NCI-H187 (cell line): ENCODE results near the gene CNKSR1.

Source experiments
- DNase-seq, 2 experiments: peaks; one replicate each; lab custom pipeline; 2025; lab: John Stamatoyannopoulos, UW

CNKSR1 gene, protein sequence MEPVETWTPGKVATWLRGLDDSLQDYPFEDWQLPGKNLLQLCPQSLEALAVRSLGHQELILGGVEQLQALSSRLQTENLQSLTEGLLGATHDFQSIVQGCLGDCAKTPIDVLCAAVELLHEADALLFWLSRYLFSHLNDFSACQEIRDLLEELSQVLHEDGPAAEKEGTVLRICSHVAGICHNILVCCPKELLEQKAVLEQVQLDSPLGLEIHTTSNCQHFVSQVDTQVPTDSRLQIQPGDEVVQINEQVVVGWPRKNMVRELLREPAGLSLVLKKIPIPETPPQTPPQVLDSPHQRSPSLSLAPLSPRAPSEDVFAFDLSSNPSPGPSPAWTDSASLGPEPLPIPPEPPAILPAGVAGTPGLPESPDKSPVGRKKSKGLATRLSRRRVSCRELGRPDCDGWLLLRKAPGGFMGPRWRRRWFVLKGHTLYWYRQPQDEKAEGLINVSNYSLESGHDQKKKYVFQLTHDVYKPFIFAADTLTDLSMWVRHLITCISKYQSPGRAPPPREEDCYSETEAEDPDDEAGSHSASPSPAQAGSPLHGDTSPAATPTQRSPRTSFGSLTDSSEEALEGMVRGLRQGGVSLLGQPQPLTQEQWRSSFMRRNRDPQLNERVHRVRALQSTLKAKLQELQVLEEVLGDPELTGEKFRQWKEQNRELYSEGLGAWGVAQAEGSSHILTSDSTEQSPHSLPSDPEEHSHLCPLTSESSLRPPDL

DNA sequence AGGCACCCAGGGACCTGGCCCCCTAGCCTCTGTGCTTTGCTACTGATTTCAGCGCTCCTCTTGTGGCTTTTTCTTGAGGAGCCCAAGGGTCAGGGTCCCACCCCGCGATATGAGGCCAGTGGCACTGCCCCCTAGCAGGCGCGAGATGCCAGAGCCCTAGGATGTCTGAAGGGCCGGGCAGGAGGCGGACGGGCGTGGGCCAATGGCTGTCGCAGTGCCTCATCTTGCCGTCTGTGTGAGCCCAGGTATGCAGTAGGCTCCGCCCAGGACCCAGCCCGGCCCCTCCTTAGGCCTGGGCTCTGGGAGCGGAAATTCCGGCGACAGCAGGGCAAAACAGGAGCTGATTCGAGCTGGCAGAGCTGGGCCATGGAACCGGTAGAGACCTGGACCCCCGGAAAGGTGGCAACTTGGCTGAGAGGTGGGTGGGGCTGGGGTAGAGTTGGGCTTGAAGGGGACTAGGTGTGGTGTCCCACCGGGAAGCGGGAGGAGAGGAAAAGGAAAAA, at the start of gene CNKSR1:
Gene CNKSR1, plus strand, starts transcription at position 310 of the 503 bp plus-strand sequence. Its CDS starts 57 bp downstream, at position 367.
- DNase-seq: peak in 1 of 2 experiments; percentile 29

- no peak for DNase-seq
Measured at GRCh38 chr1:26129778-26130177, 47.5 kb upstream of the CNKSR1 start.

DNA sequence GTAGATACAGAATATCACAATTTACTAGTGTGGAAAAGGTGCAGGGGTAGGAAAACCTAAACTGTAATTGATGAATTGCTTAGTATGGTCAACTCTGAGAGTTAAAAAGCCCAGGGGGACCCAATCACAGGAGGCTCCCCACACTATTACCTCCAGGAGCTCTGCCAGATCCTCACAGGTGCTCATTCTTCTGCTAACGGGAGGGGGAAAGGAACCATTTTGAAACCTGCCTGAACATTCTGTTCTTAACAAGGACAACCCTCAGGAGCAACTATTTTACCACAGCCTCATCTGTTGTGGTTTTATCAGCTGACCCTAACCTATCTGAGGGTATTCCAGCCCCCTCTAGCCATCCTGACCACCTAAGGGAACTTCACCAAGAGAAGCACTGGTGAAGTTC, 46.6 kb upstream of the CNKSR1 start:
- DNase-seq: no peak

- DNase-seq: no peak
Measured at GRCh38 chr1:26132128-26132833, 45.0 kb upstream of the CNKSR1 start.

DNA sequence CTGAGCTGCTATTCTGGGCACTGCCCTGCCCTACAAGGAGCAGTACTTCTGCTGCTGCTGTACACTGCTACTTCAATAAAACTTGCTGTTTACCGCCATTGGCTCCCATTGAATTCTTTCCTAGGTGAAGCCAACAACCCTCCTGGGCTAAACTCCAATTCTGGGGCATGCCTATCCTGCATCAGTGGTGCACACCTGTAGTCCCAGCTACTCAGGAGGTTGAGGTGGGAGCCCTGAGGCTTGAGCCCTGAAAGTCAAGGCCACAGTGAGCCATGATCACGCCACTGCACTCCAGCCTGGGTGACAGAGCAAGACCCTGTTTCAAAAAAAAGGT, 44.5 kb upstream of the CNKSR1 start:
- DNase-seq: no peak

DNA sequence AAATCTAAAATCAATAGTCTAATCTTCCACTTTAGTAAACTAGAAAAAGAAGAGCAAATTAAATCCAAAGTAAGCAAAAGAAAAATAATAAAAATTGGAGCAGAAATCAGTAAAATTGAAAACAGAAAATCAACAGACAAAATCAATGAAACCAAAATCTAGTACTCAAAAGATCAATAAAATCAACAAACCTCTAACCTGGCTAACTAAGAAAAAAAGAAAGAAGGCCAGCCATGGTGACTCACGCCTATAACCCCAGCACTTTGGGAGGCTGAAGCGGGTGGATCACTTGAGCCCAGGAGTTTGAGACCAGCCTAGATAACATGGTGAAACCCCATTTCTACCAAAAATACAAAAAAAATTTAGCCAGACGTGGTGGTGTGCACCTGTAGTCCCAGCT, 42.8 kb upstream of the CNKSR1 start:
- DNase-seq: no peak

GRCh38 chr1:26138974-26139558, 38.2 kb upstream of the CNKSR1 start:
- no peak for DNase-seq

DNA sequence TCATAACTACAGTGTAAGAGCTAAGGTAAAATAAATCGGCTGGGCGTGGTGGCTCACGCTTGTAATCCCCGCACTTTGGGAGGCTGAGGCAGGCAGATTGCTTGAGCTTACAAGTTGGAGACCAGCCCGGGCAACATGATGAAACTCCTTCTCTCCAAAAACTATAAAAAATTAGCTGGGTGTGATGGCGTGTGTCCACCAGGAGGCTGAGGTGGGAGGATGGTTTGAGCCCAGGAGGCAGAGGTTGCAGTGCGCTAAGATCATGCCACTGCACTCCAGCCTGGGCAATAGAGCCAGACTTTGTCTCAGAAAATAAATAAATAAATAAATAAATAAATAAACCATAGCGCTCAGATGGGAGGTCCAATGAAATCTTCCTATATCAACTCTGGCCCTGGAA, 35.1 kb upstream of the CNKSR1 start:
- no peak for DNase-seq

DNA sequence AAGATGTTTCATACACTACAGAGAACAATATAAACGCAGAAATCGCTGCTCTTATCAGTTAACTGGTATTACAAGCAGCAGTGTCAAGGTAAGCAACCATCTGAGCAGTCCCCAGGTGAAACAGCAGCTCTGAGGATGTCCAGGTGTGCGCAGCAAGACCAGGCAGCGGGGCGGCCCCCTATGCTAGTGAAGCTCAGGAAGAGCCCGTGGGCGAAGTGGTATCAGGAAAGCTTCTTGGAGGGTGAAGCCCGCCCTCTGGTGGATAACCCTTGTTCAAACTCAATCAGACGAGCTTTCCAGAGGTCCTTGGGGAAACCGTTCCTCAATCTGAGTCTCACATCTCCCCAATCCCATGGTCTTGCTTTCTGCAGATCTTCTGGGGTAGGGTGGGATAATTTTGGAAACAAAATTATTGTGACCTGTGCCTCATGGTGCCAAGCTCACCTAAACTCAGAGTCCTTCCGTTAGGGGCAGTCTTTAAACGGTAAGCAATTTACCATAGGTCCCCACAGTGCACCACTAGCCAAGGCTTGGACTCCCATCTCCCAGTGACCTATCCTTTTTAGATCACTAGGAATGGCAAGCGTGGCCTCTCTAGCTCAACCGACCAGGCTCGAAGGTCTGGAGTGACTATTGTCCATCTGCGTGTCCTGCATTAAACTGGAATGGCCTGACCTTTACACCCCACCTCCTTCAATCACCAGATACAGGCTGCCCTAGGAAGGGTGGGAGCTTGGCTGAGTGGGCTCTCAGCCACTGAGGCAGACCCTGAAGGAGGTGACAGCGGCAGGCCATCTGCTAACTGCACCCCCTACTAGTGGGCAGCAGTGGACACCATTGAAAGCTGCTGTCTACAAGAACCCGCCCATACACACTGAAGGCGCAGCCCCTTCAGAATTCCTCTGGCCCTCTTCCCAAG, 32.0 kb upstream of the CNKSR1 start:
- peak; percentile 78 to 88 for DNase-seq

DNA sequence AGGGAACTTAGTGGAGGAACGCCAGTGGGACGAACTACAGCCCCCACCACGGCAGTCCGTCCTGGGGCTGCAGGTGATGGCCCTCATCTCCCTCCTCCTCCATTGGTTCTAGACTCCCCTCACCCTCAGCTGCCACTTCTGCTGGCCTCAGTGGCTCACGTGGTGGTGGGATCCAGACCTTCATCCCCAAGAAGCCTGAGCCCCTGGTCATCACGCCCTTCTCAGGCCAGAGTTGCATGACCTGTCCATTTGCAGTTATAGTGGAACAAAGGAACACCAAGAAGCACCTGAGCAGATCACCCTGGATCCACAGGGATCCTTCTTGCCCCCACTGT, 31.4 kb upstream of the CNKSR1 start:
- no peak for DNase-seq

DNA sequence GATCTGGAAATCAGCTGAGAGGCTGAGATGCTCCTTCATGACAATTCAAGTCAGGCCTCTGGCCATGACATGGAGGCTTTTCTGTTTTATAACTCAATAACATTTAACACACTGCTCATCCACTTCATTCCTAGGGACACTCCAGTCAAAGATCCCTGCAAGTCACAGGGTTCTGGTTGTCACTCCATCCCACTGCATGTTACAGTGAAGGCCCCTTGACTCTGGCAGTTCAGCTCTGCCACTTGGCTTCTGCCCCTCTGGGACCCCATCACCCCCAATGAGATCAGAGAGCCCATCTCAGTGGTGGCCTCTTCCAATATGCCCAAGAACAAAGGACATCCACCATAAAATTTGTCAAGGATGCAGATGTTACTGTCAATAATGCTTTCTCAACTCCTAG, 28.4 kb upstream of the CNKSR1 start:
- no peak for DNase-seq

DNA sequence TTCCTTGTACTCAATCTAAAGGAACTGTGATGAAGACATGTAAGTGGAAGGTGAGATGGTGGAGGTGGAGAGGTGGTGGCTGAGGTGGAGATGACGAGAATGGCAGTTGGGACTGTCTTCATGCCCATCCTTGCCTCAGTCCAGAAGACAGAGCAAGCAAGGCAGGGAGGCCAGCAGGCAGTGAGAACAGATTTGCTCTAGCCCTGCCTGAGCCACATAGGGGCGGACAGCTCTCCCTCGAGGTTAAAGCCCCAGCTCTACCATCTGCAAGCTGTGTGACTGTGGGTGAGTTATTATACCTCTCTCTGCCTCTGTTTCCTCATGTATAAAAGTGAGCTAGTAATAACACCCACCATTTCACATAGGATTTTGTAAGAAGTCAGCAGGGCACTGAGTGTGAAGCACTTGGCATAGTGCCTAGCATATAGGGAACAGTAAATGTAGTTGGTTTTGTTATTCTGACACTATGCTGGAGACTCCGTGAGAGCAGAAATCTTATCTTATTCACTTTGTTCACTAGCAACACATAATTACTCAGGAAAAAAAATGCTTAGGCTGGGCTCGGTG, 23.2 kb upstream of the CNKSR1 start:
- no peak for DNase-seq

GRCh38 chr1:26154750-26155149, 22.5 kb upstream of the CNKSR1 start:
- DNase-seq: no peak

- DNase-seq: no peak
Measured at GRCh38 chr1:26155370-26156284, 21.7 kb upstream of the CNKSR1 start.

DNA sequence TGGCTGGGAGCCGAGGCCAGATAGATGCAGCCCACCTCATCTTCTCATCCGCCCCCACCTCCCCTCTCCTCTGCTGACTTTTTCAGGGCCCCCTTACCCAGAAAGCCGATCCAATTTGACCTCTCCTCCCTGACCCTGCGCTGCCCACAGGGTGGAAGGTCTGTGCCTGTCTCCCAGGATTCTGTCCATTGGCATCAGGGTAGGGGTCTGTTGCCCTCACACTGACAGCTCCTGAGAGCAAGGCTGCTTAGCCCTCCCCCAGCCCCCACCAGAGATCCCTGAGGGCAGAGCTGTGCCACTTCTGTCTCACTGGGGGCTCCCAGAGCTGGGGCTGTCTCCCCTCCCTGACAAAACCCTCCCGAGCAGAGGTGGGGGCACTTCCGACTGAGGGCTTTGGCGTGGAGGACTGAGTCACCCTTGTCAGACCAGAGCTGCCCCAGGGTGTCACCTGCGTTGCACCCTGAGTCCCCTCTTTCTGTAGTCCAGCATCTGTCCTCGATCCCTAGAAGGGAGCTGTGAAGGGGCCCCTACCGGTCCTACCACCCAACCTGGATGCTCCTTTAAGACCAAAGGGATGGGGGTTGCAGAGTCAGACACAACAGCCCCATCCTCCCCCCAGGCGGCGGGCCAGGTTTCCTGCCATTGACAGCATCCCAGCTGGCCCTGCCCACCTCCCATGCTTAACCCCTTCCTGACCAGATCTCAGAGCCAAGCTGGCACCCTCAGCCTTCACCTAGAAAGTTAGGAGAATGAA, 20.8 kb upstream of the CNKSR1 start:
- DNase-seq: no peak

DNA sequence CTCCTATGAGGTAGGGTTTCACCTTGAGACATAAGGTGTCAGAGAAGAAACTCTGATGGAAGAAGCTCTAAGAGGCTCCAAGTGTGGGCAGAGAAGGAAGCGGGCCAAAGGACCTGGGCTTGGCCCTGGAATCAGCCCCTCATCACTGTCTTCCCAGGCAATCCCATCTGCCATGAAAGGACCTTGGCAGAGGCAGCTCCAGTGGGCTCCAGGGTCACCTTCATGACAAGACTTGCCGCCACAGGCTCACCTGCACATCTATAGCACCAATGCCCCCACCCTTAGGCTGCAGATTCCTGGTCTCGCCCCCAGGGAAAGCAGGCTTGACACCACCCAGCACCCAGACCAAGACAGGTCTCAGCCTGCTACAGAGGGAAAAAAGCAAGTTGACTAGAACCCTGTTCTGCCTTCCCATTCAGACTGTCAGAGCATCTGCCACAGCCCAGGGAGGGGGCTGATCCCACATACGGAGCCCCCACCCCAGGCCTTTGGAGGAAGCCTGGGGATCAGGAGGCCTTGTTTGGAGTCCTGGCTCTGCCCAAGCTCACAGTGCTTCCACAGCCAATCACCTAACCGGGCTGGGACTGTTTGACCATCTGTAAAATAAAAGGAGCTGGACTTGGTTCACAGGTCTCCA, 18.9 kb upstream of the CNKSR1 start:
- DNase-seq: no peak

GRCh38 chr1:26158908-26159742, 18.2 kb upstream of the CNKSR1 start, which contains the start of gene FAM110D:
TSS of gene FAM110D (plus strand) at chr1:26159079. CDS start at chr1:26161292, 2,213 bp downstream.
- DNase-seq: no peak

- no peak for DNase-seq
Measured at GRCh38 chr1:26159743-26160039, 17.6 kb upstream of the CNKSR1 start.
